GM18498 (cell line): ENCODE results near the gene ZNF423.

Experiments used
- ATAC-seq: cut with Tn5 transposase; IDR thresholded peaks from one replicate; pipeline ENCODE4 v1.9.1; 2021; ENCODE audit warnings: mild to moderate bottlenecking, moderate library complexity; ENCODE audit not compliant: unreplicated experiment

Gene ZNF423

GRCh38 chr16:49467540-49468372, 388.2 kb downstream of the ZNF423 start:
- no peak for ATAC-seq

GRCh38 chr16:49466881-49467280, 389.0 kb downstream of the ZNF423 start:
- ATAC-seq: no peak

- no peak for ATAC-seq
Measured at GRCh38 chr16:49466529-49466831, 389.4 kb downstream of the ZNF423 start.

- no peak for ATAC-seq
Measured at GRCh38 chr16:49465661-49466528, 390.0 kb downstream of the ZNF423 start.

GRCh38 chr16:49464877-49465504, 390.9 kb downstream of the ZNF423 start:
- ATAC-seq: no peak

GRCh38 chr16:49464093-49464492, 391.8 kb downstream of the ZNF423 start:
- no peak for ATAC-seq

- ATAC-seq: no peak
Measured at GRCh38 chr16:49463529-49463928, 392.4 kb downstream of the ZNF423 start.

- no peak for ATAC-seq
Measured at GRCh38 chr16:49462989-49463371, 392.9 kb downstream of the ZNF423 start.

- no peak for ATAC-seq
Measured at GRCh38 chr16:49462362-49462988, 393.4 kb downstream of the ZNF423 start.

- ATAC-seq: no peak
Measured at GRCh38 chr16:49461517-49461951, 394.4 kb downstream of the ZNF423 start.

- no peak for ATAC-seq
Measured at GRCh38 chr16:49460786-49461470, 395.0 kb downstream of the ZNF423 start.

- ATAC-seq: no peak
Measured at GRCh38 chr16:49459953-49460735, 395.8 kb downstream of the ZNF423 start.

- no peak for ATAC-seq
Measured at GRCh38 chr16:49458656-49459445, 397.1 kb downstream of the ZNF423 start.

- ATAC-seq: no peak
Measured at GRCh38 chr16:49458243-49458642, 397.7 kb downstream of the ZNF423 start.

GRCh38 chr16:49457196-49457595, 398.7 kb downstream of the ZNF423 start:
- ATAC-seq: no peak

GRCh38 chr16:49456763-49457162, 399.1 kb downstream of the ZNF423 start:
- no peak for ATAC-seq

GRCh38 chr16:49455991-49456745, 399.7 kb downstream of the ZNF423 start:
- ATAC-seq: no peak
